GM19328 (cell line): ENCODE results near the gene CXCR5.

Experiments
- ATAC-seq: cut with Tn5 transposase; IDR thresholded peaks from one replicate; pipeline ENCODE4 v1.9.1; 2021; ENCODE audit warnings: mild to moderate bottlenecking, moderate library complexity; ENCODE audit not compliant: unreplicated experiment

Gene CXCR5

GRCh38 chr11:118924591-118925585, 41.2 kb downstream of the CXCR5 start:
- ATAC-seq: no peak

GRCh38 chr11:118927554-118928100, 43.9 kb downstream of the CXCR5 start:
- ATAC-seq: no peak

- no peak for ATAC-seq
Measured at GRCh38 chr11:118928101-118928869, 44.6 kb downstream of the CXCR5 start.

DNA sequence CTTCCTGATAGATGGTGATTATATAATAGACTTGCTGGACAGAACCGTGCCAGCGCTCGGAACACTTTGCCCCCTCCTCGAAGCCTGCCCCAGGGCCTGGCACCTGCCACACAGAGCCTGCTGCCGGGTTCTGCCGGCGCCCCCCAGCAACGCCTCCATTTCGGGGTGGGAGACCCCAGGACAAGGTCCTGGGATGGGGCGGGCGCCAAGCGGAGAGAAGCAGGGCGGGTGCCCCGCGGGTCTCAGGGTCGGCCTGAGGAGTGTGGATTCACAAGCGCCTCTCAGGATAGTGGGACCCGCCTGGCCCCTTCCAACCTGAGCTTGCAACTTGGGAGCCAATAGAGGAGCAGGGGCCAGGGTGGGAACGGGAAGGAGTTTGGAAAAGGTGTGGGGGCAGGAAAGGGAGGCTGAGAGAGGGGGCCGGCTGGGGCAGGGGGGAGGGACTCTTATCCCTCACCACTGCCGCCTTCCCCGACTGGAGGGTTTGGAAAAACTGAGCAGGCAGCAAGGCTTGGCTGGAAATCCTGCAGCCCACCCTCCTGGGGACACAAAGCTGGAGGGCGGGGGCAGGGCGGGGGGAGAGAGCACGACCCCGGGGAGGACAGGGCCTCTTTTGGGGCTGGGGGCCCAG, 45.3 kb downstream of the CXCR5 start:
- no peak for ATAC-seq

GRCh38 chr11:118929501-118930093, 45.9 kb downstream of the CXCR5 start:
- ATAC-seq: no peak

GRCh38 chr11:118930094-118930712, 46.5 kb downstream of the CXCR5 start:
- no peak for ATAC-seq

DNA sequence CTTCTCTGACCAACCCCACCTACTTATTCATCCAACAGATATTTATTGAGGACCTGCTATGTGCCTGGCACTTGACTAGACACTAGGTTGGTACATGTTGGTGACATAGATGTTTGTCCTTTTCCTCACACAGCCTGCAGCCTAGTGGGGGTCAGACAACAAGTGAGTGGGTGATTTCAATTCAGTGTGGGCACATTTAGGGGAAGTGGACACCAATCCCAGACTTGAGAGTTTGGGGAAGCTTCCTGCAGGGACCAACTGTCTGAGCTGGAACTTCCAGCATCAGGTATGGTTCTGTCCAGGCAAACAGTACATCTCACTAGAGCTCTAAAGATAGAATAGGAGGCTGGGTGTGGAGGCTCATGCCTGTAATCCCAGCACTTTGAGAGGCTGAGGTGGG, 47.9 kb downstream of the CXCR5 start:
- no peak for ATAC-seq

- no peak for ATAC-seq
Measured at GRCh38 chr11:118933486-118933885, 49.8 kb downstream of the CXCR5 start.

GRCh38 chr11:118935376-118935775, 51.7 kb downstream of the CXCR5 start:
- ATAC-seq: no peak

DNA sequence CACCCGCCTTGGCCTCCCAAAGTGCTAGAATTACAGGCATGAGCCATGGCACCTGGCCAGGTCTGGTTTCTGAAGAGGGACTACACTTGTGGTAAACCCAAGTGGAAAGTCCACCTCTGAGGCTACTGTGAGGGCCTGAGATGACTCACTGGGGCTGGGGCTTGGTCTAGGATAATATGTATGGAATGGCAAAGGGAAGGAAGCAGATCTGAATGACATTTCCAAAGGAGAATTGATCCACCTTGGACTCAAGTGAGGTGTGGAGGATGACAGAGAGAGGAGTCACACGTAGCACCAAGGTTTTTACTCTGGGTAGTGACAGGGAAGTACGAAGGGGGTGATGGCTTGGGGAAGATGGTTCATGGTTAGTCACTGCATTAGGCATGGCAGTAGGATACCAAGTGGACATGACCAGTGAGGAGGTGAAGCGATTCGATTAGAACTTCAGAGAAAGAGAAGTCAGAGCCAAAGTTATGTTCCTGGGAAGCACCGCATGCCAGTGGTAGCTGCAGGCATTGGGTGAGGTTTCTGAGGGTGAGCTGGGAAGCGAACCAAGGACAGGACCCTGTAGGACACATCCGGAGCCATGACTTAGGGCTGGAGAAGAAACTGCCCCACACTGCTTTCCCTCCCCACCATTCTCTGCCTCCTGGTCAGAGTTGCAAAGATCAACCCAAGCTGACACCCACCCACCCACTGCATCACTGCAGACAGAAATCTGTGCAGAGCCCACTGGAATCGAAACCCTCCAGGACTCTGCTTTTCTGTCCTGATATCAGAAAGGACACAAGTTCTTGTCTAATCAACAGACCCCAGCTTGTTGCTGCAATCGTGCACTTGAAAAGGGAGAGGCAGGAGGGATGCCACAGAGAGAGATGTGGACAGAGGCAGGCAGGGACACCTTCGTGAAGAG, 55.1 kb downstream of the CXCR5 start:
- ATAC-seq: no peak

DNA sequence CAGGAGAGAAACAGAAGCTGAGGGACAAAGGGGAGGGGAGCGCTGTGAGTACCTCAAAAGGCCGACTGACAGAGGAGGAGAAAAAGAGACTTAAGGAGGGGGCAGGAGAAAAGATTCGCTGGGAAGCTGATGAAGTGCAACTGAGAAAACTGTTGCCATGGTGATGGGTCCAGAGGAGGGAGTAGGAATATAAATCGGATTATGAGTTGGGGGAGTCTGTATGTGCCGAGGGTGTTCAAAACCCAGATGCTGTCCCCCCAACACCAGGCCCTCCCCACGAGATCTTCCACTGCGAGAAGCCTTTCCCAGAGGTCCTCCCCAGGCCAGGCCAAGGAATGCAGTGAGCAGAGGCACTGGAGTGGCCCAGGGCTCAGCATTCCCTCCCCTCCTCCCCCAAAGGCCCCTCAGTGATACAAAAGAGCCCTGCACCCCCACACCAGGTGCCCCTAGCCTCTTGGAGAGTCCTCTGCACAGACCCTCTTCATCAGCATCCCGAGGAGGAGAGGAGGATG, 55.8 kb downstream of the CXCR5 start:
- ATAC-seq: no peak

- no peak for ATAC-seq
Measured at GRCh38 chr11:118939953-118940598, 56.4 kb downstream of the CXCR5 start.

DNA sequence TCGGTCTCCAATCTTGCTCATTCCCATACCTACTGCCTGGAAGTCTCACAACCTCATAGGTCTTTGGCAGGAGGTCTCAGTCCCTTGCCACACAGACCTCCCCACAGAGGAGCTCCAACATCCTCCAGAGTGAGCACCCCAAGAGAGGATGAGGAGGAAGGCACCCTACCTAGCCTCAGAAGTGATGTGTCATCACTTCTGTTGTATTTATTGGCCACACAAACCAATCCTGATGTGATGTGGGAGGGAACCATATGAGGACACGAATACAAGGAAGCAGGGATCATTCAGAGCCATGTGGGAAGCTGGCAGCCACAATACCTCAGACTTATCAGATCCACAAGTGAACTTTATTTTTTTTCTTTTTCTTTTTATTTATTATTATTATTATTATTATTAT, 63.4 kb downstream of the CXCR5 start:
- ATAC-seq: no peak
